ENCODE data around the gene SASS6.

GRCh38 chr1:100065183-100065968 is 67.4 kb downstream of the SASS6 start:
- no peak for TF ChIP-seq EZH2 (IDR thresholded peaks at IDR 0.05; ENCODE audit: low read length)
- TF ChIP-seq CTCF (optimal IDR thresholded peaks at IDR 0.05 in 1 of 3, IDR thresholded peaks at IDR 0.05 in 1 of 3, conservative IDR thresholded peaks at IDR 0.05 in 1 of 3; ENCODE audit: extremely low read depth in 1 of 3, insufficient read depth in 2 of 3, low read length in 3 of 3) = no peak

Measured in keratinocyte (primary cell).